Pons (tissue), 1 donor: ENCODE results near the gene ABCA5.

Source experiments
- DNase-seq: peaks from one replicate; pipeline ENCODE4 v3.0.0-alpha.2; 2016; ENCODE audit warnings: low spot score

ABCA5 gene, protein sequence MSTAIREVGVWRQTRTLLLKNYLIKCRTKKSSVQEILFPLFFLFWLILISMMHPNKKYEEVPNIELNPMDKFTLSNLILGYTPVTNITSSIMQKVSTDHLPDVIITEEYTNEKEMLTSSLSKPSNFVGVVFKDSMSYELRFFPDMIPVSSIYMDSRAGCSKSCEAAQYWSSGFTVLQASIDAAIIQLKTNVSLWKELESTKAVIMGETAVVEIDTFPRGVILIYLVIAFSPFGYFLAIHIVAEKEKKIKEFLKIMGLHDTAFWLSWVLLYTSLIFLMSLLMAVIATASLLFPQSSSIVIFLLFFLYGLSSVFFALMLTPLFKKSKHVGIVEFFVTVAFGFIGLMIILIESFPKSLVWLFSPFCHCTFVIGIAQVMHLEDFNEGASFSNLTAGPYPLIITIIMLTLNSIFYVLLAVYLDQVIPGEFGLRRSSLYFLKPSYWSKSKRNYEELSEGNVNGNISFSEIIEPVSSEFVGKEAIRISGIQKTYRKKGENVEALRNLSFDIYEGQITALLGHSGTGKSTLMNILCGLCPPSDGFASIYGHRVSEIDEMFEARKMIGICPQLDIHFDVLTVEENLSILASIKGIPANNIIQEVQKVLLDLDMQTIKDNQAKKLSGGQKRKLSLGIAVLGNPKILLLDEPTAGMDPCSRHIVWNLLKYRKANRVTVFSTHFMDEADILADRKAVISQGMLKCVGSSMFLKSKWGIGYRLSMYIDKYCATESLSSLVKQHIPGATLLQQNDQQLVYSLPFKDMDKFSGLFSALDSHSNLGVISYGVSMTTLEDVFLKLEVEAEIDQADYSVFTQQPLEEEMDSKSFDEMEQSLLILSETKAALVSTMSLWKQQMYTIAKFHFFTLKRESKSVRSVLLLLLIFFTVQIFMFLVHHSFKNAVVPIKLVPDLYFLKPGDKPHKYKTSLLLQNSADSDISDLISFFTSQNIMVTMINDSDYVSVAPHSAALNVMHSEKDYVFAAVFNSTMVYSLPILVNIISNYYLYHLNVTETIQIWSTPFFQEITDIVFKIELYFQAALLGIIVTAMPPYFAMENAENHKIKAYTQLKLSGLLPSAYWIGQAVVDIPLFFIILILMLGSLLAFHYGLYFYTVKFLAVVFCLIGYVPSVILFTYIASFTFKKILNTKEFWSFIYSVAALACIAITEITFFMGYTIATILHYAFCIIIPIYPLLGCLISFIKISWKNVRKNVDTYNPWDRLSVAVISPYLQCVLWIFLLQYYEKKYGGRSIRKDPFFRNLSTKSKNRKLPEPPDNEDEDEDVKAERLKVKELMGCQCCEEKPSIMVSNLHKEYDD (N-terminal part only)

DNA sequence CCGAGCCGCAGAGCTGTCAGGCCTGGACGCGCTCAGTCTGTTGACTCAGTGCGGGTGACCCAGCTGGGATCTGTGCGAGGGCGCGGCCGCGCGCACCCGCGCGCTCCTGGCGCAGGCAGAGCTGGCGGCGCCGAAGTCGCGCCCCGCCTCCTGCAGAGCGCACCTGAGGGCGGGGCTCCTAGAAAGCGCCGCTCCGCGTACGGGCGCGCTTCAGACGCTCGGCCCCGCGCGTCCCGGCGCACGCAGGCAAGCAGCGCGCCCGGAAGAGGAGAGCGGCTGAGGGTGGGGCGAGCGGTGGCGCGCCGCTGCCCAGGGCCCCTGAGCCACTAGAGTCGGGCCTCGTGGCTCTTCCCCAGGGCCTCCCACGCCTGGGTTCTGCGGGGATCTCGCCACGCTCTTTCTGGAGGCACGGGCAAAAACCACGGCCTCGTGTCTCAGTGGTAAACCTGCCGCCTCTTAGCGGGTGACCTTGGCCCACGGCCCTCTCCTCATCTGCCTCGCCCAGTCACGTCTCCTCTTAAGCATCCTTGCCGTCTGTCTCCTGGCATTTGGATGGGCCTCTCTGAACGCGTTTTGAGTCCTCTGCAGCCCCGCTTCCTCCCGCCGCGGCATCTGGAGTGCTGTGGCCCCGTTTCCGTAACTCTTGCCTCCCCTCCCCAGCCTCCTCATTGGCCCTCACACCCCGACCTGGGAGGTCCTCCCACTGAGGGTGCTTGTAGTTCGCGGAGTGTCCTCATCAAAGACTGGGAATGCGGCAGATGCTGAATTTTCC lies at the start of gene ABCA5:
TSS of gene ABCA5 (minus strand) at position 74 of the 772 bp plus-strand sequence. CDS start 12,718 bp downstream, outside the sequence.
- peak; percentile 84 for DNase-seq

DNA sequence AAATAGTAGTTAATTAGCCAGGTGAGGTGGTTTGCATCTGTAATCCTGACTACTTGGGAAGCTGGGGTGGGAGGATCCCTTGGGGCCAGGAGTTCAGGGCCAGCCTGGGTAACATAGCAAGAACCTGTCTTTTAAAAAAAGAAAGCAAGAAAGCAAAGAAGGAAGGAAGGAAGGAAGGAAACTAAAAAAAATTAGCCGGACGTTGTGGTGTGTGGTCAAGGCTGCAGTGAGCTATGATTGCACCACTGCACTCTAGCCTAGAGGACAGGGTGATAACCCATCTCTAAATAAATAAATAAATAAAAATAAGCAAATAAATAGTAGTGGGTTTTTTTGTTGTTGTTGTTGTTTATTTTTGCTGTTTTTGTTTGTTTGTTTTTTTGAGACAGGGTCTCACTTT lies 48.3 kb upstream of the ABCA5 start:
- no peak for DNase-seq

DNA sequence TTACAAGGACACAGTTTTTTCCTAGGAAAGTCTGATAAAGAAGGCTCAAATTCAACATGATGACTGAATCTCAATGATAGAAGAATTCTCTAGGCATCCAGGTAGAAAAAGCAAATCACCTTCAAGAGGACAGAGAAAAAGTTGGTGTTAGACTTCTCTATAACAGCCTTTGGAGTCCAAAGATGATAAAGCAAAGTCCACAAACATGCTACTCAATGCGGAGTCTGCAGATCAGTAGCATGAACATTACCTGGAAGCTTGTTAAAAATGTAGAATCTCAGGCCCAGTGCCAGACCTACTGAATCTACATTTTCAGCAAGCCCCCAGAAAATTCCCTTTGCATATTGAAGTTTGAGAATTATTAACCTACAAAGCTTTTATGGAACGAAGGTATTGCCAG lies 46.1 kb upstream of the ABCA5 start:
- no peak for DNase-seq

DNA sequence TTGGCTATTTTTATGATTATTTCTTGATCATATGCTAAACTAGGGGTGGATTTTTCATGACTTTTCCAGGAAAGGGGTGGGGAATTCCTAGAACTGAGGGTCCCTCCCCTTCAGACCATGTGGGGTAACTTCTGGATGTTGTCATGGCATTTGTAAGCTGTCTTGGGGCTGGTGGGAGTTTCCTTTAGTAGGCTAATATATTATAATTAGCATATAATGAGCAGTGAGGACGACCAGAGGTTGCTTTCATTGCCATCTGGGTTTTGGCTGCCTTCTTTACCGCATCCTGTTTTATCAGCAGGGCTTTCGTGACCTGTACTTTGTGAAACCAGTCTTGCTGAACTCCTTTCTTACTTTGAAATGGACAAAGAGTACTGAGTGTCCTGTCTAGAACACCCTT lies 40.4 kb upstream of the ABCA5 start:
- no peak for DNase-seq

DNA sequence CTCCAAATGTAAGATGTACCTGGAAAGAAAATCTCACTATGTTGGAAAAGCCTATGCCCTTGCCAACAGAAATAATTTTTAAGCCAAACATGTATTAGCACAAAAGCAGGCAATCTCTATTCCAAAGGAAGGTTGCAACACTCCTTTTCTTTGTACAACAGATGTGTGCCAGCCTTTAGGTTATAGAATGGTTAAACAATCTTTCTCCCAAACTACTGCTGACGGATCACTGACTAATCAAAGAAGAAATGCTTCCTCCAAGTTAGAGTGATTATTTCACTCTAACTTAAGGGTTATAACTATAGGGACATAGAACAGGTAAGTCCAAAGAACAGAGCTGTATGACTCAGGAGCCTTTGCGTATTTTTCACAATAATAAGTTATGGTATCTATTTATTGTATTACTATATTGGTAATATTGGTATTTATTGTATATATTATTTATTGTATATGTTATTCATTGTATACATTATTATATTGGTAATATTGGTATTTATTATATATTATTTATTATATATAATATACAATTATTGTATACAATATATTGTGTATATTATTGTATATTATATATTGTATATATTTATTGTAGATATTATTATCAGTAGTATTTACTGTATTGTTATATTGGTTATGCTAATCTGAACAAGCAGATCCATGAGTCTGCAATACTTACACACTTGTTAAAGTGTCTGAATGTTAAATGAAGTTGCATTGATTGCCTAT lies 36.7 kb upstream of the ABCA5 start:
- DNase-seq, result no peak

DNA sequence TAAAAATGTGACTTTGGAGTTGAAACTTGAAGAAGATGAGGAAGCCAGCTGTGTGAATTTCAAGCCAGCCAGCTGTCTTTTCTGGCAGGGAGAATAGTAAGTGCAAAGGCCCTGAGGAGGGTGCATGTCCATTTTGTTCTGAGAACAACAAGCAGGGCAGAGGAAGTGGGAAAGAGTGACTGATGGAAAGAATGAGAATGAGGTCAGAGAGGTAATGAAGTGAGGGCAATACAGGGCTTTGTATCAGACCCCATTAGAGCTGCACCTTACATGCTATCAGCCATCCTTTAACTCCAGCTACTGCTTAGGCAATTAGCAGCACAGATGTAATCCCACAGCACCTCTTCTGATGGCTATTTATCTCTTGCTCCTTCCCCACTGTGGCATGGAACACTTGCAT lies 34.2 kb upstream of the ABCA5 start:
- DNase-seq, result no peak

DNA sequence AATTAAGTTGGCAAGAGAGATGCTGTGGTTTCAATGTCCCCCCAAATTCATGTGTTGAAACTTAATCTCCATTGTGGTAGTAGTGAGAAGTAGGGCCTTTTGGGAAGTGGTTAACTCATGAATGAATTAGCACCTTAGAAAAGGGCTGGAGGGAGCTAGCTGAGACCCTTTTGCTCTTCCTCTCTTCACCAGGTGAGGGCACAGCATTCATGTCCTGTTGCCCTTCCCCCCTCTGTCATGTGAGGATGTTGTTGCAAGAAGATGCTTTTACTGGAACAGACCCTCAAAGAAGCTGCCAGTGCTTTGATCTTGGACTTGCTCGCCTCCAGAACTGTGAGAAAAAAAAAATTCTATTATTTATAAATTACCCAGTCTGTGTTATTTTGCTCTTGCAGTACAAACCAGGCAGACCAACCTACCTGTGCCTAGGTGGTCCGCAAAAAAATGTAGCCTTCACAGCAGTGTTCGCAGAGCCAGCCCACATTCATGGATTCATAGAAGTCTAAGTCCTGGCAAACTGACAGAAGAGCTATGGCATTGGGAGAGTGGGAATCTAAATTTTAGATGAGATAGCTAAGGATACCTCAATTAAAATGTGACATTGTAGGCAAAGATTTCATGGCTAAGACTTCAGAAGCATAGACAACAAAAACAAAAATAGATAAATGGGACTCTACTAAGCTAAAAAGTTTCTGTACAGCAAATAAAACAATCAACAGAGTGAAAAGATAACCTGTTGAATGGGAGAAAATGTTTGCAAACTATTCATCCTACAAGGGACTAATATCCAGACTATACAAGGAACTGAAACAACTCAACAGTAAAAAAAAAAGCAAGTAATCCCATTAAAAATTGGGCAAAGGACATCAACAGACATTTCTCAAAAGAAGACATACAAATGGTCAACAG lies 32.0 kb upstream of the ABCA5 start:
- no peak for DNase-seq

DNA sequence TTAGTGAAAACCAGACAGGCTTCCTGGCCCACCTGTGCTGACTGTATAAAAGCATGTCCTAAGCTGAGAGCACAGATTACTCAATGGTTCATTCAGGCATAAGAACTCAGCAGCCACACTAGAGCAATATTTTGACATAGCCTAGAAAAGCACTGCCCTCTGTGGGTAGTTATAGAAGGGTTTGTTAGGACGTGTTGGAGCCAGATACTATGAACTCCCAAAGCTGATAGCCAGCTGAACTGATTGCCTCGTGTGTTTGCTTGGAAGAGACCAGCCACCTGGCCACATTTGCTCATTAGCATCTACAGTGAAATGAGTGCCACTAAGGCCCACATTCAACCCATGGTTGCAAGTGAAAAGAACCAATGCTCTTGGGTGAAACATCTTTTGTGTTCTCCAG lies 30.8 kb upstream of the ABCA5 start:
- no peak for DNase-seq

DNA sequence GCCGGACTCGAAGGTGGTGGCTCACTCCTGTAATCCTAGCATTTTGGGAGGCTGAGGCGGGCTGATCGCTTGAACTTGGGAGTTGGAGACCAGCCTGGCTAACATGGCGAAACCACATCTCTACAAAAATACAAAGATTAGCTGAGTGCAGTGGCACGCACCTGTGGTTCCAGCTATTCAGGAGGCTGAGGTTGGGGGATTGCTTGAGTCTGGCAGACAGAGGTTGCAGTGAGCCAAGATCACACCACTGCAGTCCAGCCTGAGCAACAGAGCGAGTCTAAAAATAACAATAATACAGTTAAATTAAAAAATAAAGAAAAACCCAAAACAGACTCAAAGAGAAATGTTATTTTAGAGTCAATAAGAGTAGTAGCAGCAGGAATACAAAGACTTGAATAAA lies 29.7 kb upstream of the ABCA5 start:
- no peak for DNase-seq

DNA sequence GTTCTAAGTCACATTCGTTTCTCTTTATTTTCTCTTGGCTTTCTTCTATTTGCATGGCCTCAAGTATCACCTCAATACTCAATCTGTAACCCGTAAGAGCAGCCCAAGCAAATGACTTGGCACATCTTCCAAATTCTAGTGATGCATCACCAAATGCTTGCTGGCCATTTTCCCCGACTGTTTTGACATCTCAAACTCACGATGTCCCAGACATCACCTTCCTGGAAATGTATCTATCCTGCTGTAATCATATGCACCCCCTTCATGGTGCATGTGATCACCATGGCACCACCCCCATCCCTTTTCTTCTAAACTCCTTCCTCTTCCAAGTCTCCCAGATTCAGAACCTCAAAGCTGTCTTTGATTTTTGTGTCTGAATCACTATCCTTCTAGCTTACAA lies 24.0 kb upstream of the ABCA5 start:
- DNase-seq, result no peak

DNA sequence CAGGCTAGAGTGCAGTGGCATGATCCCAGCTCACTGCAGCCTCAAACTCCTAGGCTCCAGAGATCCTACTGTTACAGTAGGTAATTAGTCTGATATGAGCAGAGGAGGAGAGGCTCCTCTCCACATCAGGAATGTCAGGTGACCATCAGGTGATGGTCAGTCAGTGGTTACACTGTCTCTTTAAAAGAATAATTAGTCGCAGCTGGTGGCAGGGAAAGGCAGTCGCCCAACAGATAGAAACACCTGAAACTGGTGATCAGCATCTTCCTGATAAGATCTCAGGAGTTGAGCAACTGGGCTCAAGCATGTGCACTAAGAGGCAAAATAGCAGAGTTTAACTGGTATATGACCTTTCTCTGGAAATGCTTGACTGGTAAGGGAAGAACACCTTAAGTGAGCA lies 21.5 kb upstream of the ABCA5 start:
- no peak for DNase-seq

DNA sequence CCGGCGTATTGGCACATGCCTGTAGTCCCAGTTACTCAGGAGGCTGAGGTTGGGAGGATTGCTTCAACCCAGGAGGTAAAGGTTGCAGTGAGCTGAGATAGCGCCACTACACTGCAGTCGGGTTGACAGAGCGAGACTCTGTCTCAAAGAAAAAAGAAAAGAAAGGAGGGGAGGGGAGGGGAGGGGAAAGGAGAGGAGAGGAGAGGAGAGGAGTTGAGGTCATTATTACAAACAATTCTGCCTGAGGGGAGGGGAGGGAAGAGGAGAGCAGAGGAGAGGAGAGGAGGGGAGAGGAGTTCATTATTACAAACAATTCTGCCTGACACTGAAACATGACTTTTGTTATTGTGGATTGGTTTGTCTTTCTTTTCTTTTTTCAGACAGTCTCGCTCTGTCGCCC lies 19.8 kb upstream of the ABCA5 start:
- no peak for DNase-seq

DNA sequence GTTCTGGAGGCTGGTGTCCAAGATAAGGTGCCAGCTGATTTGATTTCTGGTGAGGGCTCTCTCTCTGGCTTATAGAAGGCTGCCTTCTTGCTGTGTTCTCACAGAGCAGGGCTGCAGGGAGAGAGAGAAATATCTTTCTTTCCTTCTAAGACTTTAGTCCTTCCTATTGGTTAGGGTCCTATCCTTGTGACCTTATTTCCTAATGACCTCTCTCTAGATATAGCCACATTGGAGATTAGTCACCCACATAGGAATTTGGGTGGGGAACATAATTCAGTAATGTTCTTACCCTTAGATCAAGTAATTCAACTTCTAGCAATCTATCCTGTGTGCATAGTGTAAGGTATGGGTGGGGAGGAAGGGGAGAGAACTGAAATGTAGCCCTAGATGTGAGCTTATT lies 18.0 kb upstream of the ABCA5 start:
- no peak for DNase-seq

DNA sequence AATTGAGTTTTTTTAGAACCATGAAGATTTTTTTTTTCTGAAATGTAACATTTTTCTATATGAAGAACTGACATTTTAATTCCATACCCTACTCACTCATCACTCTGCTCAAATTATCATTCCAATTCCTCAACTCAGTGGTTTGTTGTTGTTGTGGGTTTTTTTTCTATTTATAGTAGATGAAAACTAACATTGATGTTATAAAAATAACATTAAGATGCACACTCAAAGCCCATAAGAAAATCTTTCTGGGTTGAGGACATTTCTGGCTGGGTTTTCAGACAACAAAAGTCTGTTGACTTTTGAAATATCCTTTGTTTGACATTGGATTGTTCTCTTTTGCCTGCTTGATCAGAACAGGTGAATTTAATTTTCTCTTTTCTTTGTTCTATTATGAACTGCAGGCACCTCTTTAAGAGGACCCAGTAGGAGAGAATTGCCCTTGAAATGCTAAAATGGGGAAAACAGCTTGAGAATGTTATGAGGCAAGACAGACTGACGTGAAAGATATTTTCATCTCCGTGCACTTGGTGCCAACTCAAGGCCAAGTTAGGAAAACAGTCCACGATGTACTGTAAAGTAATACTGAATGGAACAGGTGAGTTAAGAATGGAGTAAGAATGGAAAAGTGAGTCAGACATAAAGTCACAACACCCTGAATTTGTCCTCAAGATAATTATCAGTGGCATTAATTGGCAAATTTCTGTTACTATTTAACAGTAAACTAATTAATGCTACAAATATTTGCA lies 16.1 kb upstream of the ABCA5 start:
- DNase-seq, result no peak

DNA sequence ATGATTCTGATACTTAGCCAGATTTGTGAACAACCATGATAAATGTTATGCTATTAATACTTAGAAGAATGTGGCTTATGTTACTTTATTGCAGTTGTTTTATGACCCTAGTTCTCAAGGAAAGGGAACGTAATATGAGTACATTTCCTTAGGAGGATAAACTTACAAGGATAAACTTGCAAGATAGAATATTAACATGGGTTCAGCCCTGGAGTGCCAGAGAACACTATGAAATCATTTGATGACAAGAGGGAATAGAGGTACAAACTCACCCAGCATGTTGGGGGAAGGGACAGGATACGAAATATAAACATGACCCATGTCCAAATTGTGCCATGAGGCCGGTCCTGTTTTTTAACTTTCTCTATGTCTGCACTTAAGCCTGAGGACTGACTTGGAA lies 13.0 kb upstream of the ABCA5 start:
- no peak for DNase-seq

DNA sequence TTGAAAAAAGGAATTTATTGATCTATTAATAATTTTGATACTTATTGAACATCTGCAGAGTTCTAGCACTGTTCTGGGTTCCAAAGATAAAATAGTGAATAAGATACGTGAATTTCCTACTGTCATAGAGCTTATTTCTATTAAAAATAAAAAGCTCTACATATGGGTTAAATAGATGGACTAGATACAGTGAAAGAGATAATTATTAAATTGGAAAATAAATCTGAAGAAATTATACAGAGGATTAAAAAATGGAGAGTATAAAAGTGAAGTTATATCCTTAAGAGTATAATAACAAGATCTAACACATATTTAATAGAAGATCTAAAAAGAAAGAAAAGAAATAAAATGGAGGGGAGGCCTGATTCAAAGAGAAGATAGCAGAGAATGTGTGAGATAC lies 10.1 kb upstream of the ABCA5 start:
- DNase-seq, result no peak

DNA sequence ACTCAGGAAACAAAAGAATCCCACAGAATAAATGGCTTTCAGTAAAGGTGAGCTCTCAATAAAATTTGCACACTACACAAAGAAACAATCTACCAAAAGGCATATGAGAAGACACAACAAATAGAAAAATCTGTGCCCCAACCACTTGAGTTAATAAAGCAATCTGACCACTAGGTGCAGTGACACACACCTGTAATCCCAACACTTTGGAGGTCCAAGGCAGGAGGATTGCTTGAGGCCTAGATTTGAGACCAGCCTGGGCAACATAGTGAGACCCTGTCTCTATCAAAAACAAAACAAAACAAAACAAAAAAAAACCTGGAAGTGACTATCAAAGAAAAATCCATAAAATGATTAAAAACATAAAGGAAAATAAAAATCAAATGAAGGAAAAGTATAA lies 9.6 kb upstream of the ABCA5 start:
- DNase-seq, result no peak

DNA sequence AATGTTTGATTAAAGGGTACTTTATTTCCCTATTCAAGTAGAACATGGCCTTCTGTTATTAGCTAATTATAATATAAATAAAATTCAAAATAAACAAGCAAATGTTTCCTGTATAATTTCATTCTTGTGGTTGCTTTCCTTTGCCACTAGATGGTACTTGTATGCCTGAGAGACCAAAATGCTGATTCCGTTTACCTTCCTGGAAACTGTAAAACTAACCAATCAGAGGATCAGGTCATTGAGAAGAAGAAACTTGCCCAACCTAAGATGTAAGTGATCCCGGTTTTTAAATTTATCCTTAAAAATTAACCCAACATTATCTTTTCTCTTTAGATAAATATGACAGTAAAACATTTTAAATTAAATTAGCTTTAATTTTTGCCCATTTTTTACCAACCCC lies 8.1 kb upstream of the ABCA5 start:
- DNase-seq, result peak; percentile 50

DNA sequence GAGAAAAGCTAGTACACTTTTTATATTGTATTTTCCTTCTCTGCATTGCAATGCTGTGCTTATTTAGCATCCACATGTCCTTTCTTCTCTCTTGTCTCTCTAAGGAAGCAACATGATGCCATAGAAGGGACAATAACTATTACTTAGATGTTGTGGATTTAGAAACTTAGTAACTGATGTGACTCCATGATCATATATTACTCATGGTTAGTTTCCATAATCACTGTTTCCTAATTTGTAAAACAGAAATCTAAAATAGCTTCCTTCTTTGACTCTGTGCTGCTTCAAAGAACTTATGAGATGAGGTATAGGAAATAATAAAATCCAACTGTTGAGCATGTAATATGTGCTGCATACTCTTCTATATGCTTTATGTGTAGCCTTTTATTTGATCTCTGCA lies 6.6 kb upstream of the ABCA5 start:
- no peak for DNase-seq
